HCT116 (cell line): Measurements from ENCODE around the gene NEDD4L. TPM values are rescaled to one million over a fixed set of nuclear protein-coding genes. Genes with fewer than 3 reads are reported as not detected.

Source experiments
- ATAC-seq: fragments of 200-7000 bp; cut with Tn5 transposase; 2 replicates; pipeline ENCODE4 v1.9.1; 2020; ENCODE audit warnings: mild to moderate bottlenecking, moderate library complexity
- BruUV-seq: library from RNA; stranded (reverse); fragments of 400-500 nt; replicated peaks from 2 replicates; lab custom pipeline; 2021; lab: Mats Ljungman, UMichigan
- CTCF ChIA-PET: fragments of 300-600 bp; sonication (Branson Sonifier 250); formaldehyde crosslinking; loops from one replicate; lab custom pipeline; 2021; ENCODE audit warnings: antibody characterized with exemption; lab: Charles Lee
- POLR2A ChIA-PET: fragments of 300-600, 350-600 bp; sonication (Branson Sonifier 250); formaldehyde crosslinking; loops from one replicate; lab custom pipeline; 2021; ENCODE audit warnings: antibody characterized with exemption; lab: Charles Lee
- RAD21 ChIA-PET, 2 experiments: fragments of 300-600 bp; sonication (Branson Sonifier 250); formaldehyde crosslinking; loops; one replicate each; lab custom pipeline; 2023; ENCODE audit warnings: low total read pairs in 2 of 2; ENCODE audit not compliant: uncharacterized antibody in 2 of 2, unreplicated experiment in 2 of 2, low non-redundant PET in 1 of 2; lab: Charles Lee
- DNase-seq: peaks from one replicate; pipeline ENCODE4 v3.0.0-alpha.2; 2010; ENCODE audit warnings: low read depth, low spot score
- H2AFZ ChIP-seq: fragments of 200-600 bp; shearing (Covaris generic), sonication (generic); 2 replicates; pipeline ENCODE4 v1.6.1; 2017; ENCODE audit warnings: low read depth, mixed run types, mixed read lengths, antibody characterized with exemption, low read length; ENCODE audit not compliant: poor library complexity, severe bottlenecking
- H3K27ac ChIP-seq: 2 replicates; pipeline ENCODE4 v1.5.1; 2012; ENCODE audit warnings: low read depth, low read length
- H3K27me3 ChIP-seq: fragments of 200-600 bp; sonication (generic); 2 replicates; pipeline ENCODE4 v1.6.1; 2016; ENCODE audit warnings: mixed run types, low read length, mixed read lengths; ENCODE audit not compliant: insufficient read depth
- H3K36me3 ChIP-seq, 2 experiments: fragments of 200-500 bp in 1 of 2; fragments of 200-600 bp in 1 of 2; sonication (Bioruptor generic) in 1 of 2; sonication (generic) in 1 of 2; 2 replicates each; pipeline versions ENCODE4 v1.5.1 to v1.6.1; 2014 to 2016; ENCODE audit warnings: low read length in 2 of 2, inconsistent platforms in 1 of 2, mixed read lengths in 1 of 2, mixed run types in 1 of 2; ENCODE audit not compliant: insufficient read depth in 2 of 2, control insufficient read depth in 1 of 2
- H3K4me1 ChIP-seq, 2 experiments: fragments of 200-600 bp in 1 of 2; sonication (generic) in 1 of 2; 2 replicates each; pipeline versions ENCODE4 v1.5.1 to v1.6.1; 2012 to 2017; ENCODE audit warnings: low read length in 2 of 2, inconsistent platforms in 1 of 2, mild to moderate bottlenecking in 1 of 2, mixed read lengths in 1 of 2, mixed run types in 1 of 2, moderate library complexity in 1 of 2; ENCODE audit not compliant: insufficient read depth in 2 of 2, control insufficient read depth in 1 of 2
- H3K4me2 ChIP-seq: fragments of 200-600 bp; sonication (generic); 2 replicates; pipeline ENCODE4 v1.6.1; 2017; ENCODE audit warnings: mixed run types, low read length, mixed read lengths
- H3K4me3 ChIP-seq, 2 experiments: fragments of 200-600 bp in 1 of 2; sonication (generic) in 1 of 2; replicated peaks in 1 of 2; 2 replicates each; pipeline ENCODE4 v1.5.1; 2011 to 2016; ENCODE audit warnings: low read length in 2 of 2, control low read depth in 1 of 2, low read depth in 1 of 2, mild to moderate bottlenecking in 1 of 2, mixed read lengths in 1 of 2, mixed run types in 1 of 2
- H3K79me2 ChIP-seq: fragments of 200-600 bp; sonication (generic); 2 replicates; pipeline ENCODE4 v1.6.1; 2017; ENCODE audit warnings: mild to moderate bottlenecking, mixed run types, low read length, moderate library complexity, mixed read lengths; ENCODE audit not compliant: insufficient read depth
- H3K9ac ChIP-seq: fragments of 200-600 bp; sonication (generic); 2 replicates; pipeline ENCODE4 v1.6.1; 2016; ENCODE audit warnings: low read length, mixed read lengths
- H3K9me2 ChIP-seq: fragments of 200-600 bp; sonication (generic), shearing (Covaris generic); 2 replicates; pipeline ENCODE4 v1.6.1; 2017; ENCODE audit warnings: mixed run types, mild to moderate bottlenecking, moderate library complexity; ENCODE audit not compliant: insufficient read depth
- H3K9me3 ChIP-seq, 2 experiments: fragments of 200-500 bp in 1 of 2; fragments of 200-600 bp in 1 of 2; sonication (Bioruptor generic) in 1 of 2; sonication (generic) in 1 of 2; 2 replicates each; pipeline ENCODE4 v1.6.1; 2014 to 2017; ENCODE audit warnings: low read length in 2 of 2, mixed read lengths in 2 of 2, inconsistent platforms in 1 of 2, low read depth in 1 of 2, mild to moderate bottlenecking in 1 of 2, mixed run types in 1 of 2, moderate library complexity in 1 of 2; ENCODE audit not compliant: control insufficient read depth in 1 of 2, insufficient read depth in 1 of 2
- H4K20me1 ChIP-seq: fragments of 200-600 bp; sonication (generic), shearing (Covaris generic); 2 replicates; pipeline ENCODE4 v1.6.1; 2017; ENCODE audit warnings: mixed run types, mild to moderate bottlenecking, moderate library complexity; ENCODE audit not compliant: insufficient read depth
- ATF3 ChIP-seq: IDR thresholded peaks from 2 replicates; pipeline ENCODE4 v1.6.1; 2012
- CBX3 ChIP-seq: IDR thresholded peaks from 2 replicates; pipeline ENCODE4 v1.6.1; 2012; ENCODE audit warnings: low read depth
- CTCF ChIP-seq, 3 experiments: fragments of 200-600 bp in 1 of 3; sonication (generic) in 1 of 3; IDR thresholded peaks in 2 of 3; conservative IDR thresholded peaks in 1 of 3; 2 replicates each; pipeline ENCODE4 v1.5.1; 2012 to 2017; ENCODE audit warnings: low read depth in 2 of 3, low read length in 2 of 3, antibody characterized with exemption in 1 of 3, borderline replicate concordance in 1 of 3, control low read depth in 1 of 3, mild to moderate bottlenecking in 1 of 3, mixed read lengths in 1 of 3, mixed run types in 1 of 3, moderate library complexity in 1 of 3; ENCODE audit not compliant: insufficient read depth in 1 of 3
- ELF1 ChIP-seq: IDR thresholded peaks from 2 replicates; pipeline ENCODE4 v1.6.1; 2012; ENCODE audit warnings: low read depth, borderline replicate concordance
- EZH2phosphoT487 ChIP-seq: fragments of 200-600 bp; IDR thresholded peaks from 2 replicates; pipeline ENCODE4 v1.6.1; 2018; ENCODE audit warnings: antibody characterized with exemption, borderline replicate concordance
- POLR2A ChIP-seq: IDR thresholded peaks from 2 replicates; pipeline ENCODE4 v1.7.0; 2011; ENCODE audit warnings: borderline replicate concordance; ENCODE audit not compliant: insufficient read depth, insufficient read length; ENCODE audit errors: extremely low read depth
- TCF7L2 ChIP-seq: IDR thresholded peaks from 2 replicates; pipeline ENCODE4 v1.7.0; 2011; ENCODE audit warnings: borderline replicate concordance, inconsistent platforms; ENCODE audit not compliant: insufficient read depth, insufficient read length; ENCODE audit errors: extremely low read depth
- YY1 ChIP-seq: IDR thresholded peaks from 2 replicates; pipeline ENCODE4 v1.6.1; 2011; ENCODE audit warnings: low read length, low read depth, moderate library complexity, mild to moderate bottlenecking; ENCODE audit not compliant: insufficient replicate concordance; ENCODE audit errors: extremely low read depth
- intact Hi-C: fragments of 100-400 bp; cut with micrococcal nuclease; formaldehyde crosslinking; loops from 2 replicates; pipeline ENCODE4 v1.10.0; 2022
- total RNA-seq: library from RNA; stranded (reverse); gene quantifications from one replicate; pipeline ENCODE4 v1.2.1, GENCODE V29; 2021; ENCODE audit not compliant: unreplicated experiment

NEDD4L gene
- total RNA-seq, 1 experiment from 2014 or later = 41.5 TPM

DNA sequence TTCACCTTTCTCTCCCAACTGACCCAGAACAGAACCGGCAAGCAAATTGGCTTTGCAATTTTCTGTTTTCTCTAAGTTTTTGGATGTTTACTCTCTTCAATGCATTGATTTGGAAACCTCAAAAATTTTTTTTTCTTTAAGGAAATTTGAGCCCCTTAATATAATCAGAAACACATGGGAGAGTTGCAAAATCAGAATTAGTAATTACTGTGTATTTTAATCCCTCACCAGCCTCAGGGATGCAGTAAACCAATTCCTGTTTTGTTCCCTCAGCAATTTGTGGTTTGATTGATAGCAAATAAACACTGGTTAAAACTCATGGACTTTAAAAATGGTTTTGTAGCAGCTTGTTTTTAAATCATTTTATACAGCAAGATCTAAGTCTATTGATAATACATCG is 281.5 kb downstream of the NEDD4L start:
- ChIA-PET POLR2A (no interaction called here), CTCF (no interaction called here)
- no peaks in the 10 kb centered on the region for H3K9me2 ChIP-seq
- H3K4me3 ChIP-seq = no peak overlapping the region
- intact Hi-C loops = no loop called here
- no peak for DNase-seq
- H2AFZ ChIP-seq = no peak overlapping the region
- H3K4me1 ChIP-seq = peaks cover 17 to 23% of the 10 kb centered on the region in 2 experiments
- TSS peak; percentile 29 for BruUV-seq
- no peak overlapping the region for H3K27ac ChIP-seq
- H3K36me3 ChIP-seq = no peaks in the 10 kb centered on the region
- ATAC-seq = no peak
- H3K9ac ChIP-seq = no peak overlapping the region
- H3K79me2 ChIP-seq = no peaks in the 10 kb centered on the region
- H3K9me3 ChIP-seq = no peaks in the 10 kb centered on the region
- H3K4me2 ChIP-seq = no peak overlapping the region
- TF ChIP-seq EZH2phosphoT487 = no peak
- no peak for TF ChIP-seq TCF7L2
- no peak for TF ChIP-seq YY1
- no peak for TF ChIP-seq CBX3
- TF ChIP-seq POLR2A = no peak
- no peak for TF ChIP-seq ELF1
- no peak for TF ChIP-seq ATF3
- no peak for TF ChIP-seq CTCF (IDR thresholded peaks at IDR 0.05 in 2 of 3, conservative IDR thresholded peaks at IDR 0.05 in 1 of 3; ENCODE audit: borderline replicate concordance in 1 of 3, insufficient read depth in 1 of 3, low read depth in 2 of 3, low read length in 2 of 3)
- TF ChIP-seq, all 23 proteins: peak for 0
- Histone ChIP-seq H4K20me1 (no peaks in the 10 kb centered on the region), H3K27me3 (no peaks in the 10 kb centered on the region)
- RAD21 ChIA-PET = no interaction called here
